CD14-positive monocyte (primary cell): Measurements from ENCODE around the gene CERS4. TPM values are rescaled to one million over a fixed set of nuclear protein-coding genes. Genes with fewer than 3 reads are reported as not detected.
A peak's percentile ranks its signal among the peaks of the same experiment; 100 is the strongest.

Experiments
- DNase-seq, 3 donors: peaks; one replicate each; pipeline ENCODE4 v3.0.0-alpha.2; 2011 to 2022
- H2AFZ ChIP-seq: 2 replicates; pipeline ENCODE4 v1.6.0; 2012; ENCODE audit warnings: mild to moderate bottlenecking, low read depth, low read length, inconsistent platforms; ENCODE audit not compliant: insufficient read depth, poor library complexity, severe bottlenecking
- H3K27ac ChIP-seq, 2 donors: 1 replicate in 1 of 2; 2 replicates in 1 of 2; pipeline ENCODE4 v1.5.1; 2012 to 2013; ENCODE audit warnings: low read length in 2 of 2, control low read depth in 1 of 2, inconsistent platforms in 1 of 2, low read depth in 1 of 2, mild to moderate bottlenecking in 1 of 2
- H3K27me3 ChIP-seq, 2 donors: one replicate each; pipeline versions ENCODE4 v1.6.0 to v1.6.1; 2011 to 2013; ENCODE audit warnings: low read length in 2 of 2; ENCODE audit not compliant: control insufficient read depth in 2 of 2, insufficient read depth in 2 of 2
- H3K36me3 ChIP-seq, 2 donors: replicated peaks in 1 of 2; 1 replicate in 1 of 2; 2 replicates in 1 of 2; pipeline versions ENCODE4 v1.5.1 to v1.6.1; 2012 to 2013; ENCODE audit warnings: low read length in 2 of 2, control low read depth in 1 of 2, inconsistent platforms in 1 of 2, mild to moderate bottlenecking in 1 of 2; ENCODE audit not compliant: insufficient read depth in 2 of 2, control insufficient read depth in 1 of 2
- H3K4me1 ChIP-seq, 2 donors: 1 replicate in 1 of 2; 2 replicates in 1 of 2; pipeline versions ENCODE4 v1.5.1 to v1.6.1; 2012 to 2013; ENCODE audit warnings: low read length in 2 of 2, control low read depth in 1 of 2, inconsistent platforms in 1 of 2, mild to moderate bottlenecking in 1 of 2, moderate library complexity in 1 of 2; ENCODE audit not compliant: insufficient read depth in 2 of 2, control insufficient read depth in 1 of 2
- H3K4me2 ChIP-seq: replicated peaks from 2 replicates; pipeline ENCODE3; 2012; ENCODE audit warnings: low read length, moderate library complexity, mild to moderate bottlenecking; ENCODE audit not compliant: poor library complexity, severe bottlenecking; ENCODE audit errors: extremely low read depth
- H3K4me3 ChIP-seq, 3 experiments: fragments of 200-600 bp in 1 of 3; sonication (generic) in 1 of 3; replicated peaks in 1 of 3; 1 replicate in 2 of 3; 2 replicates in 1 of 3; pipeline ENCODE4 v1.5.1; 2011 to 2013; ENCODE audit warnings: low read length in 3 of 3, mild to moderate bottlenecking in 3 of 3, control low read depth in 2 of 3, low read depth in 2 of 3, inconsistent platforms in 1 of 3, moderate library complexity in 1 of 3
- H3K79me2 ChIP-seq: 2 replicates; pipeline ENCODE4 v1.6.0; 2012; ENCODE audit warnings: mild to moderate bottlenecking, control low read depth, inconsistent platforms, low read length, moderate library complexity; ENCODE audit not compliant: insufficient read depth
- H3K9ac ChIP-seq: 2 replicates; pipeline ENCODE4 v1.6.0; 2017; ENCODE audit warnings: low read length, mild to moderate bottlenecking; ENCODE audit not compliant: insufficient read depth, poor library complexity, severe bottlenecking
- H3K9me3 ChIP-seq, 2 donors: replicated peaks in 1 of 2; 1 replicate in 1 of 2; 2 replicates in 1 of 2; pipeline versions ENCODE4 v1.5.1 to v1.6.1; 2012 to 2013; ENCODE audit warnings: low read length in 2 of 2, control low read depth in 1 of 2; ENCODE audit not compliant: control insufficient read depth in 1 of 2, insufficient read depth in 1 of 2
- H4K20me1 ChIP-seq: 2 replicates; pipeline ENCODE4 v1.6.0; 2012; ENCODE audit warnings: mild to moderate bottlenecking, low read length, control low read depth, moderate library complexity; ENCODE audit not compliant: insufficient read depth
- H3K27ac Mint-ChIP-seq, 7 donors: one replicate each; pipeline ENCODE4 v1.8.0; 2020; ENCODE audit warnings: mild to moderate bottlenecking in 7 of 7, mixed read lengths in 7 of 7, moderate library complexity in 6 of 7, inconsistent platforms in 2 of 7
- H3K27me3 Mint-ChIP-seq, 3 donors: one replicate each; pipeline ENCODE4 v1.8.0; 2021 to 2022; ENCODE audit warnings: low read depth in 3 of 3, mild to moderate bottlenecking in 3 of 3, mixed read lengths in 3 of 3, moderate library complexity in 3 of 3, inconsistent platforms in 1 of 3
- H3K36me3 Mint-ChIP-seq, 2 donors: one replicate each; pipeline ENCODE4 v1.8.0; 2020; ENCODE audit warnings: mixed read lengths in 2 of 2, inconsistent platforms in 1 of 2, mild to moderate bottlenecking in 1 of 2
- H3K4me1 Mint-ChIP-seq: one replicate; pipeline ENCODE4 v1.8.0; 2020; ENCODE audit warnings: mild to moderate bottlenecking, mixed read lengths
- H3K4me3 Mint-ChIP-seq, 2 donors: one replicate each; pipeline ENCODE4 v1.8.0; 2020; ENCODE audit warnings: mild to moderate bottlenecking in 2 of 2, mixed read lengths in 2 of 2, moderate library complexity in 1 of 2
- H3K9me3 Mint-ChIP-seq, 7 donors: one replicate each; pipeline ENCODE4 v1.8.0; 2020 to 2022; ENCODE audit warnings: mixed read lengths in 7 of 7, mild to moderate bottlenecking in 6 of 7, moderate library complexity in 6 of 7, inconsistent platforms in 2 of 7
- CTCF ChIP-seq: fragments of 200-600 bp; IDR thresholded peaks from one replicate; pipeline ENCODE4 v1.8.0; 2022; ENCODE audit warnings: antibody characterized with exemption, mild to moderate bottlenecking
- WGBS: methylation state at CpG from one replicate; pipeline ENCODE4 v1.1.5; 2013; ENCODE audit warnings: missing lambda C conversion rate; ENCODE audit not compliant: insufficient coverage; 5-methylcytosine and 5-hydroxymethylcytosine counted together
- intact Hi-C, 2 donors: fragments of 100-400 bp; cut with micrococcal nuclease; formaldehyde crosslinking; loops; one replicate each; pipeline versions ENCODE4 v1.15.0 to v1.15.1; 2023
- polyA plus RNA-seq, 3 donors: library from polyadenylated mRNA; depleted of rRNA in 1 of 3; unstranded in 2 of 3; stranded (reverse) in 1 of 3; fragments of 300-500 nt in 2 of 3; fragments of >200 nt in 1 of 3; fragmentation: Illumina TruSeq in 2 of 3; gene quantifications; 1 replicate in 2 of 3; 2 replicates in 1 of 3; pipeline ENCODE4 v1.2.3, GENCODE V29; 2012 to 2021

Gene CERS4
- polyA plus RNA-seq, 3 donors, result 11.4 to 12.1 (median 12.0) TPM

- Histone ChIP-seq H3K9ac (no peak overlapping the region), H4K20me1 (no peaks in the 10 kb centered on the region), H3K27me3 (peaks cover 0 to 17% of the 10 kb centered on the region in 2 donors), H3K4me1 (peaks cover 3% of the 10 kb centered on the region in 2 donors), H3K4me2 (no peak overlapping the region), H3K79me2 (no peaks in the 10 kb centered on the region), H3K27ac (no peak overlapping the region), H3K36me3 (no peaks in the 10 kb centered on the region), H3K4me3 (no peak overlapping the region), H3K9me3 (no peaks in the 10 kb centered on the region), H2AFZ (no peak overlapping the region)
- WGBS, result 90% methylated on average over 2 of the region's 7 CpGs
- Mint-ChIP-seq H3K27ac (no peak overlapping the region), H3K9me3 (peaks cover 0 to 3% (median 0%) of the 10 kb centered on the region in 7 donors), H3K4me1 (peaks cover 11% of the 10 kb centered on the region), H3K27me3 (peaks cover 28 to 57% (median 35%) of the 10 kb centered on the region in 3 donors), H3K36me3 (peaks cover 0 to 6% of the 10 kb centered on the region in 2 donors), H3K4me3 (no peak overlapping the region)
- TF ChIP-seq CTCF, result no peak
- intact Hi-C loops, result no loop called here
- DNase-seq, result no peak
Observed at GRCh38 chr19:8302734-8303133, 93.6 kb downstream of the CERS4 start.

GRCh38 chr19:8304841-8305621 is 95.9 kb downstream of the CERS4 start:
- no peak overlapping the region for H3K27ac Mint-ChIP-seq

More at GRCh38 chr19:8304841-8305621, 95.9 kb downstream of the CERS4 start:
- Histone ChIP-seq H3K36me3 (peaks cover 0 to 8% of the 10 kb centered on the region in 2 donors), H4K20me1 (no peaks in the 10 kb centered on the region), H3K4me1 (peaks cover 12 to 13% of the 10 kb centered on the region in 2 donors), H3K9me3 (no peaks in the 10 kb centered on the region), H3K27ac (no peak overlapping the region), H3K4me3 (no peak overlapping the region), H2AFZ (no peak overlapping the region), H3K4me2 (no peak overlapping the region), H3K9ac (no peak overlapping the region), H3K79me2 (no peaks in the 10 kb centered on the region), H3K27me3 (peaks cover 0 to 18% of the 10 kb centered on the region in 2 donors)
- Mint-ChIP-seq H3K4me1 (peaks cover 23% of the 10 kb centered on the region), H3K9me3 (peaks cover 0 to 3% (median 0%) of the 10 kb centered on the region in 7 donors), H3K27me3 (peaks cover 26 to 63% (median 36%) of the 10 kb centered on the region in 3 donors), H3K36me3 (peaks cover 8 to 21% of the 10 kb centered on the region in 2 donors), H3K4me3 (peak overlapping the region in 1 of 2 donors; percentile 39)
- no peak for TF ChIP-seq CTCF
- DNase-seq, result no peak
- 94% methylated on average over 28 of the region's 33 CpGs for WGBS
- intact Hi-C loops, result no loop called here
